HepG2 (cell line): ENCODE results near the gene OGFR. TPM values are rescaled to one million over a fixed set of nuclear protein-coding genes. Genes with fewer than 3 reads are reported as not detected.

ENCODE experiments used
- E2F1 ChIP-seq: sonication (generic); formaldehyde crosslinking; IDR thresholded peaks from 2 replicates; pipeline ENCODE4 v1.5.0; 2020; ENCODE audit warnings: missing genetic modification reagents
- E2F5 ChIP-seq: sonication (generic); formaldehyde crosslinking; conservative IDR thresholded peaks from 2 replicates; pipeline ENCODE4 v1.4.0; 2020; ENCODE audit warnings: missing genetic modification reagents
- ETV5 ChIP-seq: IDR thresholded peaks from 2 replicates; pipeline ENCODE4 v1.6.1; 2018; ENCODE audit warnings: missing biosample characterization, missing genetic modification reagents, inconsistent platforms, borderline replicate concordance
- ETV6 ChIP-seq: sonication (generic); formaldehyde crosslinking; conservative IDR thresholded peaks from 2 replicates; pipeline ENCODE4 v1.4.0; 2020; ENCODE audit warnings: missing genetic modification reagents
- HHEX ChIP-seq: IDR thresholded peaks from 2 replicates; pipeline ENCODE4 v1.6.1; 2016; ENCODE audit warnings: control low read depth
- IRF9 ChIP-seq: sonication (generic); formaldehyde crosslinking; IDR thresholded peaks from 2 replicates; pipeline ENCODE4 v1.8.0; 2022; ENCODE audit warnings: missing genetic modification reagents, mild to moderate bottlenecking, borderline replicate concordance
- KMT2B ChIP-seq: IDR thresholded peaks from 2 replicates; pipeline ENCODE4 v1.6.1; 2016; ENCODE audit warnings: missing genetic modification reagents, missing compliant biosample characterization
- MYC ChIP-seq: sonication (generic); formaldehyde crosslinking; IDR thresholded peaks from 2 replicates; pipeline ENCODE4 v1.9.0; 2021; ENCODE audit warnings: missing genetic modification reagents, borderline replicate concordance
- PAWR ChIP-seq: sonication (generic); formaldehyde crosslinking; IDR thresholded peaks from 2 replicates; pipeline ENCODE4 v1.4.0; 2020; ENCODE audit warnings: missing genetic modification reagents, mild to moderate bottlenecking, borderline replicate concordance
- PCBP1 ChIP-seq: fragments of 200-400 bp; formaldehyde crosslinking; IDR thresholded peaks from 2 replicates; pipeline ENCODE4 v1.6.1; 2017; ENCODE audit warnings: mild to moderate bottlenecking, low read depth, low read length, borderline replicate concordance
- POGZ ChIP-seq: sonication (generic); formaldehyde crosslinking; IDR thresholded peaks from 2 replicates; pipeline ENCODE4 v1.4.0; 2020; ENCODE audit warnings: mild to moderate bottlenecking, missing genetic modification reagents
- RBFOX2 ChIP-seq: fragments of 200-400 bp; formaldehyde crosslinking; IDR thresholded peaks from 2 replicates; pipeline ENCODE4 v1.6.1; 2017; ENCODE audit warnings: low read depth, mild to moderate bottlenecking, low read length
- RXRB ChIP-seq: IDR thresholded peaks from 2 replicates; pipeline ENCODE4 v1.6.1; 2016; ENCODE audit warnings: borderline replicate concordance, missing genetic modification reagents, missing compliant biosample characterization
- SMAD3 ChIP-seq: sonication (generic); formaldehyde crosslinking; IDR thresholded peaks from 2 replicates; pipeline ENCODE4 v1.4.0; 2020; ENCODE audit warnings: missing genetic modification reagents
- SNAPC2 ChIP-seq: sonication (generic); formaldehyde crosslinking; IDR thresholded peaks from 2 replicates; pipeline ENCODE4 v1.8.1; 2022; ENCODE audit warnings: mild to moderate bottlenecking, missing genetic modification reagents
- SRY ChIP-seq: sonication (generic); formaldehyde crosslinking; IDR thresholded peaks from 2 replicates; pipeline ENCODE4 v1.8.0; 2022; ENCODE audit warnings: mild to moderate bottlenecking, missing genetic modification reagents
- U2AF1 ChIP-seq: fragments of 200-400 bp; formaldehyde crosslinking; optimal IDR thresholded peaks from 2 replicates; pipeline ENCODE3; 2017; ENCODE audit warnings: mild to moderate bottlenecking, low read depth, low read length
- ZBTB33 ChIP-seq: sonication (generic); formaldehyde crosslinking; IDR thresholded peaks from 2 replicates; pipeline ENCODE4 v1.4.0; 2020; ENCODE audit warnings: missing genetic modification reagents
- ZNF121 ChIP-seq: sonication (generic); formaldehyde crosslinking; IDR thresholded peaks from 2 replicates; pipeline ENCODE4 v1.5.0; 2020; ENCODE audit warnings: mild to moderate bottlenecking, missing genetic modification reagents
- ZNF7 ChIP-seq: IDR thresholded peaks from 2 replicates; pipeline ENCODE4 v1.6.1; 2016; ENCODE audit warnings: missing biosample characterization, missing genetic modification reagents
- ZNF776 ChIP-seq: sonication (generic); formaldehyde crosslinking; IDR thresholded peaks from 2 replicates; pipeline ENCODE4 v1.4.0; 2020; ENCODE audit warnings: mild to moderate bottlenecking, missing genetic modification reagents
- polyA plus RNA-seq, 8 experiments: library from polyadenylated mRNA; depleted of rRNA in 3 of 8; stranded (reverse) in 7 of 8; unstranded in 1 of 8; fragments of >200 nt; fragmentation: Illumina TruSeq in 4 of 8; extraction: Trizol in 4 of 8; gene quantifications; 2 replicates each; pipeline versions ENCODE4 v1.2.1 to v1.2.3, GENCODE V29; 2011 to 2016; ENCODE audit warnings: low read depth in 4 of 8, missing spikeins in 1 of 8, mixed read lengths in 1 of 8; ENCODE audit not compliant: insufficient read depth in 1 of 8
- total RNA-seq, 5 experiments: library from RNA; depleted of rRNA; stranded (reverse); fragments of >200 nt; fragmentation: Illumina TruSeq; extraction: Trizol; gene quantifications; 2 replicates each; pipeline ENCODE4 v1.2.3, GENCODE V29; 2016; ENCODE audit warnings: low read depth in 1 of 5
- TF ChIP-seq, protein P1 (sequence below): sonication (generic); formaldehyde crosslinking; IDR thresholded peaks from 2 replicates; pipeline ENCODE4 v1.5.0; 2020; ENCODE audit warnings: mild to moderate bottlenecking, low read depth, missing genetic modification reagents, borderline replicate concordance
- TF ChIP-seq, protein P2 (sequence below): sonication (generic); formaldehyde crosslinking; IDR thresholded peaks from 2 replicates; pipeline ENCODE4 v1.8.1; 2023; ENCODE audit warnings: missing genetic modification reagents, inconsistent platforms, borderline replicate concordance

OGFR gene
- total and polyA plus RNA-seq, 2 of the 13 experiments (the other 11 are each of a cell fraction or from before 2014, with no cell fraction given), result 47.7 to 81.8 TPM

DNA sequence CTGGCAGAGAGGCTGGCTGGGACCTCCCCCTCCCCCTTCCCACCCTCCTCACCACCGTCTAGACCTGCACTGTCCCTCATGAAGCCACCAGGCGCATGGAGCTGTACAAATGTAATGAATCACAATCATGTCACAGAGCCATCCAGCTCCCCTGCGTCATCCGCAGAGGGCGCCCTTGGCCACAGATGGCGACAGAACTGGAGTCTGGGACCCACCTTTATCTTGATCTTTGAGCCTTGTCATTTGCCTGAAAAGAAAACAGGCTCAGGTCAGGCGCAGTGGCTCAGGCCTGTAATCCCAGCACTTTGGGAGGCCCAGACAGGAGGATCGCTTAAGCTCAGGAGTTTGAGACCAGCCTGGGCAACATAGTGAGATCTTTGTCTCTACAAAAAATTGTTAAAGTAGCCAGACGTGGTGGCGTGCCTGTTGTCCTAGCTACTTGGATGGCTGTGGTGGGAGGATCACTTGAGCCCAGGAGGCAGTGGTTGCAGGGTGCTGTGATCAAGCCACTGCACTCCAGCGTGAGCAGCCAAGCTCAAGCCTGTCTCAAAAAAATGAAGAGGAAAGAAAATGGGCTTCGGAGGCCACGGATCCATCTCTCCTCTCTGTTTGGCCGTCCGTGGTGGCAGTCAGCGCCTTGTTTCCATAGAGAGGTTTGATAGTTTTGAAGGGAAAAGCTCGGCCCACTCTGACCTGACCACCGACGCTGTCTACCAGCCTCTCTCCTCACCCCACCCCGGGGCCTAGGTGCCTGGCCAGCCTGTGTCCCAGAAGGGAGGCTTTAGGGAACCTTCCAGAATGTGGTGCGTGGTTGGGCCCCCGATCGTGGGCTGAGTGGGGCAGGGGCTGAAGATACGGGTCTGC, 18.4 kb downstream of the OGFR start (continued):
- TF ChIP-seq E2F5 (CRISPR knock-in tag), result no peak
- peak; percentile 43; the same call in 1 of the 2 replicates for TF ChIP-seq ZNF776 (CRISPR knock-in tag)
- TF ChIP-seq, protein P1, sequence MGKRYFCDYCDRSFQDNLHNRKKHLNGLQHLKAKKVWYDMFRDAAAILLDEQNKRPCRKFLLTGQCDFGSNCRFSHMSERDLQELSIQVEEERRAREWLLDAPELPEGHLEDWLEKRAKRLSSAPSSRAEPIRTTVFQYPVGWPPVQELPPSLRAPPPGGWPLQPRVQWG (CRISPR knock-in tag), result no peak
- no peak for TF ChIP-seq ZNF7 (CRISPR knock-in tag)
- no peak for TF ChIP-seq SRY
- TF ChIP-seq SMAD3 (CRISPR knock-in tag), result peak; percentile 81; the same call in 1 of the 2 replicates
- TF ChIP-seq ZBTB33 (CRISPR knock-in tag), result peak; percentile 96
- TF ChIP-seq IRF9 (CRISPR knock-in tag), result peak; percentile 68
- no peak; the same call in 1 of the 2 replicates for TF ChIP-seq MYC (CRISPR knock-in tag)
- TF ChIP-seq HHEX, result no peak; the same call in 1 of the 2 replicates
- TF ChIP-seq, protein P2, sequence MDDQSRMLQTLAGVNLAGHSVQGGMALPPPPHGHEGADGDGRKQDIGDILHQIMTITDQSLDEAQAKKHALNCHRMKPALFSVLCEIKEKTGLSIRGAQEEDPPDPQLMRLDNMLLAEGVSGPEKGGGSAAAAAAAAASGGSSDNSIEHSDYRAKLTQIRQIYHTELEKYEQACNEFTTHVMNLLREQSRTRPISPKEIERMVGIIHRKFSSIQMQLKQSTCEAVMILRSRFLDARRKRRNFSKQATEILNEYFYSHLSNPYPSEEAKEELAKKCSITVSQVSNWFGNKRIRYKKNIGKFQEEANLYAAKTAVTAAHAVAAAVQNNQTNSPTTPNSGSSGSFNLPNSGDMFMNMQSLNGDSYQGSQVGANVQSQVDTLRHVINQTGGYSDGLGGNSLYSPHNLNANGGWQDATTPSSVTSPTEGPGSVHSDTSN, result no peak
- TF ChIP-seq U2AF1, result no peak
- no peak; the same call in 1 of the 2 replicates for TF ChIP-seq PCBP1
- peak; percentile 56; the same call in 1 of the 2 replicates for TF ChIP-seq ETV6
- peak; percentile 86 for TF ChIP-seq POGZ (CRISPR knock-in tag)
- peak; percentile 68; the same call in 1 of the 2 replicates for TF ChIP-seq ETV5 (CRISPR knock-in tag)
- peak; percentile 48; the same call in 1 of the 2 replicates for TF ChIP-seq SNAPC2
- TF ChIP-seq RXRB (CRISPR knock-in tag), result peak; percentile 91
- TF ChIP-seq RBFOX2, result no peak; the same call in 1 of the 2 replicates
- peak; percentile 81 for TF ChIP-seq KMT2B (CRISPR knock-in tag)
- peak; percentile 97 for TF ChIP-seq ZNF121 (CRISPR knock-in tag)
- TF ChIP-seq PAWR (CRISPR knock-in tag), result 0 out of 2 replicates have a peak, but pooled peaks have one; percentile 52
- TF ChIP-seq E2F1 (CRISPR knock-in tag), result no peak
